ENCODE measurements around the gene BEGAIN. TPM values are rescaled to one million over a fixed set of nuclear protein-coding genes. Genes with fewer than 3 reads are reported as not detected.

BEGAIN gene
- total and polyA plus RNA-seq, 9 of the 15 experiments (the other 6 are each of a cell fraction or from before 2014, with no cell fraction given): 0.07 to 0.68 (median 0.55) TPM; not detected in 3

Small RNAs within 50 kb of the gene (small RNA-seq; reads per million reads assigned to genes)
- not detected for gene RN7SKP92

Other genes with a start within 250 kb of the BEGAIN start
- 11.2 TPM in 2 replicates for gene WDR25, start 210.9 kb downstream of the BEGAIN start, total RNA-seq (2014; rRNA removed)
- 4.1 and 4.2 TPM in 2 replicates for gene WDR25, start 210.9 kb downstream of the BEGAIN start, total RNA-seq (2014; rRNA removed; fragmentation: Illumina TruSeq; extraction: Trizol)
- 6.3 and 6.7 TPM in 2 replicates for gene WDR25, start 210.9 kb downstream of the BEGAIN start, total RNA-seq (2015; rRNA removed; fragmentation: Illumina TruSeq; extraction: Trizol)
- gene WDR25, start 210.9 kb downstream of the BEGAIN start, total RNA-seq (2021): 8.0 and 8.4 TPM in 2 replicates
- 6.3 and 7.0 TPM in 2 replicates for gene WDR25, start 210.9 kb downstream of the BEGAIN start, polyA plus RNA-seq (2011; rRNA removed)
- gene WDR25, start 210.9 kb downstream of the BEGAIN start, polyA plus RNA-seq (2014; fragmentation: Illumina TruSeq; extraction: Trizol): 7.6 and 7.7 TPM in 2 replicates
- gene WDR25, start 210.9 kb downstream of the BEGAIN start, polyA plus RNA-seq (2014; fragmentation: Nextera tagmentation; extraction: Ambion mirVana): 1 to 10 TPM in 1 of 2 experiments, under 1 TPM in 1; 0.42 to 1.2 TPM
- gene WDR25, start 210.9 kb downstream of the BEGAIN start, polyA plus RNA-seq (2014; rRNA removed): 7.8 and 8.9 TPM in 2 replicates
- gene DLK1, start 139.5 kb upstream of the BEGAIN start, total RNA-seq (2014; rRNA removed): 11.8 and 12.5 TPM in 2 replicates
- gene DLK1, start 139.5 kb upstream of the BEGAIN start, total RNA-seq (2014; rRNA removed; fragmentation: Illumina TruSeq; extraction: Trizol): 3.9 and 5.6 TPM in 2 replicates
- 17.6 and 20.2 TPM in 2 replicates for gene DLK1, start 139.5 kb upstream of the BEGAIN start, total RNA-seq (2015; rRNA removed; fragmentation: Illumina TruSeq; extraction: Trizol)
- 44.2 and 48.3 TPM in 2 replicates for gene DLK1, start 139.5 kb upstream of the BEGAIN start, total RNA-seq (2021)
- 97.2 and 430 TPM in 2 replicates for gene DLK1, start 139.5 kb upstream of the BEGAIN start, polyA plus RNA-seq (2011; rRNA removed)
- 15.3 and 36.5 TPM in 2 replicates for gene DLK1, start 139.5 kb upstream of the BEGAIN start, polyA plus RNA-seq (2014; fragmentation: Illumina TruSeq; extraction: Trizol)
- gene DLK1, start 139.5 kb upstream of the BEGAIN start, polyA plus RNA-seq (2014; fragmentation: Nextera tagmentation; extraction: Ambion mirVana): 1 to 10 TPM; 4.4 to 4.7 TPM
- gene DLK1, start 139.5 kb upstream of the BEGAIN start, polyA plus RNA-seq (2014; rRNA removed): 21.4 and 27.5 TPM in 2 replicates
- 0.37 and 0.77 TPM in 2 replicates for gene MEG3, start 238.7 kb upstream of the BEGAIN start, total RNA-seq (2014; rRNA removed)
- gene MEG3, start 238.7 kb upstream of the BEGAIN start, total RNA-seq (2014; rRNA removed; fragmentation: Illumina TruSeq; extraction: Trizol): 0.69 and 1.1 TPM in 2 replicates
- gene MEG3, start 238.7 kb upstream of the BEGAIN start, total RNA-seq (2015; rRNA removed; fragmentation: Illumina TruSeq; extraction: Trizol): 0.83 and 1.3 TPM in 2 replicates
- 2.7 and 3.8 TPM in 2 replicates for gene MEG3, start 238.7 kb upstream of the BEGAIN start, total RNA-seq (2021)
- gene MEG3, start 238.7 kb upstream of the BEGAIN start, polyA plus RNA-seq (2011; rRNA removed): 0.05 TPM in 1 of 2 replicates, not detected in the other
- 2.4 TPM in 2 replicates for gene MEG3, start 238.7 kb upstream of the BEGAIN start, polyA plus RNA-seq (2014; fragmentation: Illumina TruSeq; extraction: Trizol)
- under 1 TPM; 0.10 to 0.15 TPM for gene MEG3, start 238.7 kb upstream of the BEGAIN start, polyA plus RNA-seq (2014; fragmentation: Nextera tagmentation; extraction: Ambion mirVana)
- 3.9 and 5.3 TPM in 2 replicates for gene MEG3, start 238.7 kb upstream of the BEGAIN start, polyA plus RNA-seq (2014; rRNA removed)

All from K562 (cell line).